Activated CD8-positive, alpha-beta memory T cell treated with anti-CD3 and anti-CD28 coated beads, Interleukin-2, amount 50 U/mL, for 48 hours (primary cell): ENCODE data around the gene KLRF2.

ENCODE experiments used
- DNase-seq: peaks from one replicate; pipeline ENCODE4 v3.0.0-alpha.2; 2020

Gene KLRF2

DNA sequence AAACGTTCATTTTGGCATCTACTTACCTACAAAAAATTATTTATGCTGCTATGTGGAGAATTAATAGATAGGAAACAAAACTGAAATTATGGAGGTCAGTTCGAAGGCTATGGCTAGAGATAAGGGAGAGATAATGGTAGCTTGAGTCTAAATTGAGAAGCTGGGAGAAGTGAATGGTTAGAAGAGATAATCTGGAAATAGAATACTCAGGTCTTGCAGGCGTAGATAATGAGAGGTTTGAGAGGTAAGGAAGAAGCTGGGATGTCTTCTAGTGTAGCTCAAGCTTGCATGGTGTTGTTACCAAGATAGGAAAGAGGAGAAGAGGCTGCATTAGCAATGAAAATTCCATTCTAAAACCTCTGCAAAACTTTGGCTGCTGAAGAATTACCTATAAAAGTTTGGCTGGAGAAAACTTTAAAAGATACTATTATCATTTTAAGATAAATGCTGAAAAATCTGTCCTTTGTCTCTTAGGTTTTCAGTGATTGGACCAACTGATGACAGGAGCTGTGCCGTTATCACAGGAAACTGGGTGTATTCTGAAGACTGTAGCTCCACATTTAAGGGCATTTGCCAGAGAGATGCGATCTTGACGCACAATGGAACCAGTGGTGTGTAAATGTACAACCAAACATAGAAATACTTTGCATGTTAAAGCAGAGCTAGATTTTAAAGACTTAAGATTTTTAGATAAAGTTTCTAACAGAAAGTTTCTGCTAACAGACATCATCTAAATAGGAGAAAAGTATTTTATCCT is 14.1 kb downstream of the KLRF2 start:
- no peak for DNase-seq

- no peak for DNase-seq
Observed at GRCh38 chr12:9897535-9897934, 16.2 kb downstream of the KLRF2 start.

- DNase-seq: no peak
Observed at GRCh38 chr12:9899209-9899608, 17.9 kb downstream of the KLRF2 start.

GRCh38 chr12:9900930-9901329 is 19.6 kb downstream of the KLRF2 start:
- no peak for DNase-seq

- DNase-seq: no peak
Observed at GRCh38 chr12:9902539-9903228, 21.4 kb downstream of the KLRF2 start.

GRCh38 chr12:9906873-9907272 is 25.6 kb downstream of the KLRF2 start:
- no peak for DNase-seq

GRCh38 chr12:9907769-9908168 is 26.5 kb downstream of the KLRF2 start:
- no peak for DNase-seq

- no peak for DNase-seq
Observed at GRCh38 chr12:9908350-9908749, 27.1 kb downstream of the KLRF2 start.

DNA sequence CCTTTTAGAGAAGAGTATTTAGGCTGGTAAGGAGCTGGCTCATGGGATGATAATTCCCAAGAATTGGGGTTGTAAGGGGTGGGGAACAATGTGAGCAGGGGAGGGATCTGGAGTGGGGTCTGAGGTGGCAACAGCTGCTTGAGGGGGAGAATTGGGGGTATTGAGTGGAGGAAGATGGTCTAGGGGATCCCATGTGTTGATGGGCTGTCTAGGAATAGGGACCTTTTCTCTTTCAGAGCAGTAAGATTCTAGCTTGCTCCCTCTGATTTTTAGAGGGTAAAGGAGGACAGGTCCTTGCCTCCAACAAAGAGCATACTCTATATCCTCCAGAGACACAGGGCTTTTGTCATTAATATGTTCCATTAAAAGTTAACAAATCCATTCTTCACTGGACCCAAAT is 28.4 kb downstream of the KLRF2 start:
- no peak for DNase-seq

- no peak for DNase-seq
Observed at GRCh38 chr12:9910716-9911421, 29.6 kb downstream of the KLRF2 start.

DNA sequence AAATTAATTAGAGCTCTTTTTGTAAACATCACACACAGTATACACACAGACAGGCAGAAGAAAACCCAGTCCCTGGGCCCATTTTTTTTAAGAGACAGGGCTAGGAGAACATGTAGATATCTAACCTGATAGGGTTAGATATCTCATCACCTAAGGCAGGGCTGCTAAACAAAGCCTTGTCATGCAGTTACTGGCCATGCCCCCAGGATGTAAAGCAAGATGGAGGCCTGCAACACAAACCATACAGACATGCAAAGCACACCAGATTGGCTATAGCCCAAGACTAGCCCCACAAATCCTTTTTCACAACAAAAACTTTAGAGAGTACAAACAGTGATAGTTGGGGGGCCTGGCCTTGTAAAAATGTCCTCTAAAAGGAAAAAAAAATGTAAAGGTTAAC is 30.4 kb downstream of the KLRF2 start:
- DNase-seq: no peak

GRCh38 chr12:9919443-9919842 is 38.2 kb downstream of the KLRF2 start:
- no peak for DNase-seq

DNA sequence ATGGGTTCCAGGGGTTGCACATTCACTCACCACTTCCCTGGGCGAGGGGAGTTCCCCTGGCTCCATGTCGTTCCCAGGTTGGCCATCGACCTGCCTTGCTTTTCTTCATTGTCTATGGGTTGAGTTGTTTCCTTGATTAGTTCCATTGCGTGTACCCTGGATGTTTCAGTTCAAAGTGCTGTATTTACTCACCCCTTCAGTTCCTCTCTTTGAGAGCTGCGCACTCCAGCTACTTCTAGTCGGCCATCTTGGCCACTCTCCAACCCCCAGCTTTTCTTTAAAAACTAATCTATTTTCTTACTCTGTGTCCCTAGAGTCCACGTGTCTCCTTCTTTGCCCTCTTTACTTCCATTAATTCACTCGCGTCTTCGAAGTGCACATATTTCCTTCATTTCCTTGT is 39.2 kb downstream of the KLRF2 start:
- no peak for DNase-seq

GRCh38 chr12:9922429-9922828 is 41.1 kb downstream of the KLRF2 start:
- no peak for DNase-seq

- DNase-seq: no peak
Observed at GRCh38 chr12:9925705-9926393, 44.6 kb downstream of the KLRF2 start.

DNA sequence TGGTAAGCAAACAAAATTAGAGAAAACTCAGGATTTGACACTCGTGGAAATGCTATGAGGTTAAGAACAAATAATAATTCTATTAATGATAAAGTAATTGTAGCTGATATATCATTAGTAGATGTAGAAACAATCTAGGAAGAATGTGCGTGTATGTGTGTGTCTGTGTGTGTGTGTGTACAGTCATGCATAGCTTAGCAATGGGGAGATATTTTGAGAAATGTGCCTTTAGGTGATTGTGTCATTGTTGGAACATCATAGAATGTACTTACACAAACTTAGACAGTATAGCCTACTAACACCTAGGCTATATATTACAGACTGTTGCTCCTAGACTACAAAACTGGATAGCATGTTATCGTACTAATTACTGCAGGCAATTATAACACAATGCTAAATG is 45.6 kb downstream of the KLRF2 start:
- no peak for DNase-seq

GRCh38 chr12:9928607-9929006 is 47.3 kb downstream of the KLRF2 start:
- DNase-seq: no peak

GRCh38 chr12:9931245-9931644 is 50.0 kb downstream of the KLRF2 start:
- no peak for DNase-seq

DNA sequence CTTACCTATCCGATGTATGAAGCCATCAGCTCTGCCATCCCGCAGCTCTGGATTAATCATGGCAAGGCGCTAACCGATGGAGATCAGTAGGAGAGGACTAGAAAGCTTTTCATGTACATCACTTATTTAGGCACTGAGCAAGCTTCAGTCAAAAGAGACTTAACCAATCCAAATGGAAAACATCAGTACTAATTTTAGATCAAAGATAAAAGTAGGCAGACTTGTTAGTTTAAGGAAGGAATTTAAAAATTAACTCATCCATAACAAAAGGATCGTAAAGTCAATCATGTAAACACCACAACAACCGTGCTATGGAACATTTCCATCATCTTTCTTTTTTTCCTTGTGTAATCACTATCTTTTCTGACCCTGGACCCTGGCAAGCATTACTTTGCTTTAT is 51.0 kb downstream of the KLRF2 start, which contains the start of gene CLEC2A:
TSS of gene CLEC2A (minus strand) at position 101 of the 400 bp plus-strand sequence. CDS start at position 60, 41 bp downstream.
- no peak for DNase-seq

DNA sequence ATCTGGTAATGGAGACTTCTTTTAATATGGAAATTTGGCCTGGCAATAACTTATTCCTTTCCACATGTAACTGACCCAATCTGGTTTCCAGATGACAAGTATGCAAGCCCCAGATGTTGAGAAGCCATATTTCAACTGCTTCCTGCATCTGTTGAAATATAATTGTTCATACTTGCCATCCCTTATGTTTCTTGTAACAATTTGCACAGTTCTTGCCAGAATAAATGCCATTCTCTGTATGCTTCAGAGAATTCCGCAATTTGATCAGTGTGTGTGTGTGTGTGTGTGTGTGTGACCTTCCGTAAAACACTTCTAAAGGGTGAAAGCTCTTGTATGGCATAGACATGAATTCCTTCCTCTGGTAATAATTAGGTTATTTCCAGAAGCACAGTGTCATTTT is 52.7 kb downstream of the KLRF2 start:
- DNase-seq: no peak

- no peak for DNase-seq
Observed at GRCh38 chr12:9935026-9935425, 53.7 kb downstream of the KLRF2 start.

- DNase-seq: no peak
Observed at GRCh38 chr12:9936591-9936990, 55.3 kb downstream of the KLRF2 start.

- DNase-seq: no peak
Observed at GRCh38 chr12:9940375-9940774, 59.1 kb downstream of the KLRF2 start.
